Panc1 (cell line): ENCODE data around the gene IFNG. TPM values are rescaled to one million over a fixed set of nuclear protein-coding genes. Genes with fewer than 3 reads are reported as not detected.

Source experiments
- ATAC-seq: fragments of 200-7000 bp; cut with Tn5 transposase; 2 replicates; pipeline ENCODE4 v1.9.1; 2020; ENCODE audit warnings: mild to moderate bottlenecking, moderate library complexity
- BruUV-seq: library from RNA; stranded (reverse); fragments of 400-500 nt; replicated peaks from 2 replicates; lab custom pipeline; 2021; lab: Mats Ljungman, UMichigan
- CTCF ChIA-PET: fragments of 300-600 bp; sonication (Branson Sonifier 250); formaldehyde crosslinking; loops from one replicate; lab custom pipeline; 2022; ENCODE audit warnings: antibody characterized with exemption; lab: Charles Lee
- POLR2A ChIA-PET: fragments of 300-600 bp; sonication (Branson Sonifier 250); formaldehyde crosslinking; loops from one replicate; lab custom pipeline; 2022; ENCODE audit warnings: antibody characterized with exemption; lab: Charles Lee
- DNase-seq: peaks from one replicate; pipeline ENCODE4 v3.0.0-alpha.2; 2010; ENCODE audit warnings: low read depth, low spot score
- H3K27ac ChIP-seq: 2 replicates; pipeline ENCODE4 v1.5.1; 2011; ENCODE audit warnings: mild to moderate bottlenecking, low read length, inconsistent platforms
- H3K27me3 ChIP-seq: fragments of 200-500 bp; sonication (Bioruptor generic); 2 replicates; pipeline ENCODE4 v1.6.0; 2014; ENCODE audit warnings: low read length, inconsistent platforms; ENCODE audit not compliant: control insufficient read depth, insufficient read depth
- H3K36me3 ChIP-seq: fragments of 200-500 bp; sonication (Bioruptor generic); 2 replicates; pipeline ENCODE4 v1.5.1; 2014; ENCODE audit warnings: inconsistent platforms, mild to moderate bottlenecking, low read length, moderate library complexity; ENCODE audit not compliant: control insufficient read depth, insufficient read depth
- H3K4me1 ChIP-seq: 2 replicates; pipeline ENCODE4 v1.5.1; 2011; ENCODE audit warnings: inconsistent platforms, mild to moderate bottlenecking, low read length, moderate library complexity; ENCODE audit not compliant: control insufficient read depth, insufficient read depth
- H3K4me3 ChIP-seq, 2 experiments: 2 replicates each; pipeline ENCODE4 v1.5.1; 2011 to 2012; ENCODE audit warnings: low read depth in 2 of 2, low read length in 2 of 2, mild to moderate bottlenecking in 2 of 2, inconsistent platforms in 1 of 2, moderate library complexity in 1 of 2
- H3K9me3 ChIP-seq: fragments of 200-500 bp; sonication (Bioruptor generic); 2 replicates; pipeline ENCODE4 v1.5.1; 2014; ENCODE audit warnings: low read depth, mild to moderate bottlenecking, inconsistent platforms, low read length, moderate library complexity; ENCODE audit not compliant: control insufficient read depth, insufficient read depth
- CTCF ChIP-seq: fragments of 450-650 bp; IDR thresholded peaks from 2 replicates; pipeline ENCODE4 v1.5.1; 2017; ENCODE audit warnings: mild to moderate bottlenecking
- POLR2AphosphoS5 ChIP-seq: IDR thresholded peaks from 2 replicates; pipeline ENCODE4 v1.6.1; 2012; ENCODE audit warnings: mild to moderate bottlenecking, low read depth, low read length, moderate library complexity
- REST ChIP-seq, 2 experiments: IDR thresholded peaks; 2 replicates each; pipeline ENCODE4 v1.6.1; 2011 to 2012; ENCODE audit warnings: low read depth in 2 of 2, control low read depth in 1 of 2, low read length in 1 of 2, mild to moderate bottlenecking in 1 of 2, moderate library complexity in 1 of 2; ENCODE audit not compliant: insufficient read depth in 1 of 2
- SIN3A ChIP-seq: IDR thresholded peaks from 2 replicates; pipeline ENCODE4 v1.6.1; 2012; ENCODE audit warnings: low read depth, mild to moderate bottlenecking, low read length, moderate library complexity, borderline replicate concordance; ENCODE audit not compliant: insufficient read depth
- TCF7L2 ChIP-seq: IDR thresholded peaks from 2 replicates; pipeline ENCODE4 v1.6.1; 2011; ENCODE audit warnings: mild to moderate bottlenecking, low read depth, low read length, inconsistent platforms
- in situ Hi-C: cut with HindIII; loops from 2 replicates; pipeline ENCODE4 v1.10.0; 2016; ENCODE audit warnings: low sequenced_read_pairs, low pct_unique_long_range_greater_than_20kb
- intact Hi-C: fragments of 100-400 bp; cut with micrococcal nuclease; formaldehyde crosslinking; loops from one replicate; pipeline ENCODE4 v1.10.0; 2022; ENCODE audit not compliant: unreplicated experiment
- total RNA-seq: library from RNA; stranded (reverse); gene quantifications from one replicate; pipeline ENCODE4 v1.2.1, GENCODE V29; 2021; ENCODE audit not compliant: unreplicated experiment

IFNG gene
- total RNA-seq, 1 experiment from 2014 or later = 0.33 TPM

- H3K9me3 ChIP-seq = no peaks in the 10 kb centered on the region
- TF ChIP-seq TCF7L2 = no peak
- TF ChIP-seq CTCF = no peak
- TF ChIP-seq SIN3A = no peak
- TF ChIP-seq POLR2AphosphoS5 = no peak
- TF ChIP-seq REST (IDR thresholded peaks at IDR 0.05; ENCODE audit: insufficient read depth in 1 of 2, low read depth in 2 of 2, low read length in 1 of 2) = no peak
- no peaks in the 10 kb centered on the region for H3K36me3 ChIP-seq
- in situ Hi-C loops (no loop called here), intact Hi-C loops (no loop called here)
- ATAC-seq (no peak), DNase-seq (no peak)
- no TSS peak for BruUV-seq
- POLR2A ChIA-PET = no interaction called here
- H3K4me3 ChIP-seq = no peak overlapping the region
- no peaks in the 10 kb centered on the region; the same call in 1 of the 2 replicates for H3K4me1 ChIP-seq
- H3K27ac ChIP-seq = no peak overlapping the region
- no peaks in the 10 kb centered on the region for H3K27me3 ChIP-seq
- CTCF ChIA-PET = no interaction called here
Measured at GRCh38 chr12:68198507-68199086, 39.1 kb upstream of the IFNG start.

- Histone ChIP-seq H3K27me3 (peaks cover 11% of the 10 kb centered on the region; the same call in 1 of the 2 replicates), H3K4me1 (no peaks in the 10 kb centered on the region), H3K4me3 (no peak overlapping the region), H3K27ac (no peak overlapping the region), H3K36me3 (no peaks in the 10 kb centered on the region), H3K9me3 (no peaks in the 10 kb centered on the region)
- ATAC-seq (no peak), DNase-seq (no peak)
- ChIA-PET POLR2A (no interaction called here), CTCF (no interaction called here)
- no peak for TF ChIP-seq REST (IDR thresholded peaks at IDR 0.05; ENCODE audit: insufficient read depth in 1 of 2, low read depth in 2 of 2, low read length in 1 of 2)
- in situ Hi-C loops (no loop called here), intact Hi-C loops (no loop called here)
- no TSS peak for BruUV-seq
Measured at GRCh38 chr12:68190301-68190700, 30.8 kb upstream of the IFNG start.
